Esophagus mucosa (tissue), 1 donor: ENCODE data around the gene RPTOR. TPM values are rescaled to one million over a fixed set of nuclear protein-coding genes. Genes with fewer than 3 reads are reported as not detected.

ENCODE experiments used
- ATAC-seq: fragments of 200-7000 bp; cut with Tn5 transposase; one replicate; pipeline ENCODE4 v1.9.1; 2020
- total RNA-seq: library from RNA; stranded (reverse); gene quantifications from one replicate; pipeline ENCODE4 v1.2.4, GENCODE V29; 2023
- donor health status: DM: yes; HTN: yes; CAD: no.

The RPTOR gene
- total RNA-seq, 1 donor from 2014 or later: 14.9 TPM

DNA sequence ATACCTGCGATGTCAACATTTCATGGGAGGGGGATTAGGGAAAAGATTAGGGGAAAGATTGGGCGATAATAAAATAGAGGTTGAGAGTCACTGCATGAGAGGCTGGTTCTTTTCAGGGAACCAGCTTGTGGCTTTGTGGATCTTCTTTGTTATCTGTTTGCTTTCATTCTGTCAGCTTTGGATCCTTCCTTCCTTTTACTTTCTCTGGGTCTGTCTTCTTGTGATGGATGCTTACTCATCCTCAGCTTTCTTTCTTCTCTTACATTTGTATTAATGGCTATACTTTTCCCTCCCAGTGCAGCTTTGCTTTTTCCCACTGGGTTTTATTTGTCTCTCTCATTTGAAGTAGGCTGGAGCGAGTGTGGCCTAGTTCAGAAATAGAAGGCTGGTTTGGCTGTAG, 47.1 kb downstream of the RPTOR start:
- no peak for ATAC-seq

DNA sequence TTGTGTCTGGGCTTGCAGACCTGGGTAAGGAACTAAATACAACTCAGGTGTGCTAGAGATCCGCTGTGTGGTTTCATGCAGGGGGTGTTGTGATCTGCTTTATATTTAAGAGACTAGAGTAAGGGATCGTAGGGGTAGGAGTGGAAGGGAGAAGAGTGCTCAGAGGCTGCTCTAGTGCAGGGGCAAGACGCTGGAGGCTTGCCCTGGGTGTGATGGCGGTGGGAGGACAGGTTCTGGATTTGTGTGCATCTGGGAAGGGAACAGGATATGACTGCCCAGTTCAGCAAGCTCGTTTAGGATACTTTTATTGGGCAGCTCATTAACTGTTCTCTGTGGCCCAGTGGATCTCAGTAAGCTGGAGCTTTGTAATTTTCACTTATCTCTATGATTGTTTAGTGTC, 47.6 kb downstream of the RPTOR start:
- no peak for ATAC-seq

GRCh38 chr17:80593181-80593580, 48.5 kb downstream of the RPTOR start:
- no peak for ATAC-seq

DNA sequence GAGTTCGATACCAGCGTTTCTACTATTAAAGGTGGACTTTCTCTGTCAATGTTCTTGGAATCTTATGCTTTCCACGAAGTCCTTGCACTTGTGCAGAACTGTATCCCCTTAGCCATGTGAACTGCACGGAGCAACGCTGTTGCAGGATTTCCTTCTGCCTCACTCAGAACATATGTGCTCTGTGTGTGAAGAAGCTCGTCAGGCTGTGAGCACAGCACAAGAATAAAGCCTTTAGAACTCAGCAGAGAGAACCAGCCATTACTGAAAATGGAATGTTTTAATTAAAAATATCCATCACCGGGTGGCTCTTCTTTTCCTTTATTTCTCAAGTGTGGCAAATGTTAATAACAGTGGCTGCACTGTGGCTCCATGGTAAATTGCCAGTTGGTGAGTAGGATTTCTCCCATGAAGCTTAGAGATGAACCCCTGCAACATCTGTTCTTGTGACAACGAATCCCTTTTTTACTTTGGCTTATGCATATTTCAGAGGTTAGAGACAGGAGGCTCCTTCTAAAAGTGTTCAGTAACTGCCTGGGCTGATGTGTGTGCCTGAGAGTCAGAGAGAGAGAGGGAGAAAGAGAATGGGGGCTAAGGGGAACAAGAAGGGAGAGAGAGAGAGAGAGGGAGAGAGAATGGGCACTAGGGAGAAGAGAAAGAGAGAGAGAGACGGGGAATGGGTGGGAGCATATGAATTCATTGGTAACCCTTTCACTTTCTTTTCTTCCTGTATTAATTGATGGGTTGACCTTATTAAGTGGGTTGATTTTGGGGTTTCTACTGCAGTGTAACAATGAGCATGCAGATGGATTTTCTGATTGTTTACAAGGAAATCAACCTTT, 50.0 kb downstream of the RPTOR start:
- ATAC-seq: no peak

DNA sequence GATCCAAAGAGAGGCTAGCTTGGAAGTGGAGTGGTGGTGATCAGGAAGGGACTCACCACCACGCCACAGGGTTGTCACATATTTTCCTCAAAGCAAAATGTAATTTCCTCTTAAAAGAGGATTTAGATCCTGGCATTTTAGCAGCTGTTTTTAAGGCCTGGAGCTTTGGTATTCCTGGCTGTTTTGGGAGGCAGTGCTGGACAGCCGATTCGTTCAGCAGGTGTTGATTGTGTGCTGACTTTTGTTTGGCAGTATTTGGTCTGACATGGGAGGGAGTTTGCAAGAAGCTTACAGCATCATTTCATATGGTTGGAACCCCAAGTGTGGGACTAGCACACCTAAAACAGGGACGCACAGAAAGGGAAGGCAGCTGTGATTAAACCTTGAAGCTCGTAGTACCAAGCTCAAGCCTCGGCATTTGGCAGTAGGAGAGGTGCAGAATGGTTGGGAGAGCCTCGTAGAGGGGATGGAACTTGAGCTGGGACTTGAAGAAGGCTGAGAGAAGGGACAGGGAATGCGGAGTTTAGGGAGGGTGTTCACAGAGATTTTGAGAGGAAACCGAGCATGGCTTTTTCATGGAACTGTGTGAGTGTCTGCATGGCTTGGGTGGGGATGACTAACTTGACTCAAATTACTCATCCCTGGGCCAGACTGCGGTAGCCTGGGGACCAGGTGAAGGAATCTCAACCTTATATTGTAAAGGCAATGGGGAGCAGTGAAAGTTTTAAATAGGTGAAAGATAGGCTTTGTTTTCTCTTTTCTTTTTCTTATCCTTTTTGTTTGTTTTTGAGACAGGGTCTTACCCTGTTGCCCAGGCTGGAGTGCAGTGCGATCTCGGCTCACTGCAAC, 52.3 kb downstream of the RPTOR start:
- peak; percentile 50 for ATAC-seq

- no peak for ATAC-seq
Observed at GRCh38 chr17:80598813-80599545, 54.3 kb downstream of the RPTOR start.

GRCh38 chr17:80599546-80600305, 55.1 kb downstream of the RPTOR start:
- peak; percentile 67 for ATAC-seq

DNA sequence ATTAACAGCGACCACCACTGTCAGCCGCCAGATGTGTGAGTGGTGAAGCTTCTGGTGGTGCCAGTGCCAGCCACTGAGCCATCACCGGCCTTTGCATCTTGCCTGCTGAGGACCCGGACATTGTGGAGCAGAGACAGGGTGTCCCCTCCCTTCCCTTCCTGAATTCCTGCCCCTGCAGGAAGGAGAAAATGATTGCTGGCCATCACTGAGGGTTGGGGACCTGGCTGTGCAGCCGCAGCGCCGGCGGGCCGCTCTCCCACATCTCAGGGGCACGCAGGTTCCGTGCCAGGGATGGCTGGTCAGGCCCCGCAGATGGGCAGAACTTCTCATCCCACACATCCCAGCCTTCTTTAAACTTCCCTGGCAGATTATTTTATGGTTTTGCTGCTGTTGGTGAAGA, 56.5 kb downstream of the RPTOR start:
- no peak for ATAC-seq

GRCh38 chr17:80603396-80603795, 58.8 kb downstream of the RPTOR start:
- ATAC-seq: no peak

GRCh38 chr17:80604009-80604669, 59.5 kb downstream of the RPTOR start:
- no peak for ATAC-seq

- no peak for ATAC-seq
Observed at GRCh38 chr17:80604670-80605010, 60.0 kb downstream of the RPTOR start.

GRCh38 chr17:80605326-80606066, 60.9 kb downstream of the RPTOR start:
- peak; percentile 98 for ATAC-seq

GRCh38 chr17:80608326-80608725, 63.7 kb downstream of the RPTOR start:
- no peak for ATAC-seq

DNA sequence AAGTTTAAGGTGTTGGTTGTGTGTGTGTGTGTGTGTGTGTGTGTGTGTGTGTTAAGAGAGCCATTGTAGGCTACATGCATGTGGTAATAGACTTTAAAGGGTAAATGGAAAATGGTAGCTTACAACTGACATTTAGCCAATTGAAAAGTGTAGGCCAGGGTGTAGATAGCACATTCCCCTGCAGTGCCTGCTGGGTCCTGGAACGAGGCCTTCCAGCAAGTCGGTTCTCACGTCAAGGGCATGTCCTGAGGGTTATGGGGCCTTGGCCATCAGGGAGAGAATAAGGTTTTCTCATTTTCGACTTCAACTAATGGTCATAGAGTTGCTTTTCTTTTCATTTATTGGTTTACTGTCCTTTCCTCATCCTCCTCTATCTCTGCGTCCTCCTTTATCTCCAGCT, 65.1 kb downstream of the RPTOR start:
- ATAC-seq: no peak

GRCh38 chr17:80611816-80612215, 67.2 kb downstream of the RPTOR start:
- no peak for ATAC-seq

- no peak for ATAC-seq
Observed at GRCh38 chr17:80612997-80613731, 68.5 kb downstream of the RPTOR start.

- ATAC-seq: no peak
Observed at GRCh38 chr17:80613732-80614071, 69.1 kb downstream of the RPTOR start.

DNA sequence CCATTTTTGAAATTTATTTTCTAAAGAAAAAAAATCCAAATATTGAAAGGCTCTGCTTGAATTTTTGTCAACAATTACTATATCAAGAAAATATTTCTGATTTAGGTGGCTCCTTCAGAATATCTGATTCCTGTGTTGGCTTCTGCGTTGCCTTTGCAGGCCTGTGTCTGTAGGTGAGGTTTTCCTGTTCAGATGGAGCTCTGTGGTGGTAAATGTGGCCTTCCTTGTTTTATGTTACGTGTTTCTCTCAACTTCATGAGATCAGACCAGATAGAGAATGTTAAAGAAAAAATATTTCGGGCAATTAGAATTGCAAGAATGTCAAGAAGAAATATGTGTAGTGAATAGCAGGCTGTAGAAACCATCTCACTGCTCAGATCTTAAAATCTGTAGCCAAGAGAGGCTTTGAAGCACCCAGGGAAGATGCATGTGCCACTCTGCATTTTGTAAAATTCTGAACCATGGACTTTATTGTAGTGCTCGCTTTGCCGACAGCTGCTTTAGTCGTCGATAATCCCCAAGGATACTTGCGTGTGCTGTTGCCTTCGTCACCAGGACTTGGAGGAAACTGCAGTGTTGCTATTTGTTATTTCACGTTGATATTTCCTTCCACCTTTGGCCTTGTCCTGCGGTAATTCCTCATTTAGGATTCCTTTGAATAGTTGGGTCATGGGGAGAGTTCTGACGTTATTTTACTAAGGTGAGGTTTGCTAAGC, 69.9 kb downstream of the RPTOR start:
- ATAC-seq: no peak

- no peak for ATAC-seq
Observed at GRCh38 chr17:80615376-80615775, 70.7 kb downstream of the RPTOR start.

- ATAC-seq: no peak
Observed at GRCh38 chr17:80616705-80617104, 72.1 kb downstream of the RPTOR start.
